Lower leg skin (tissue), 4 donors: Measurements from ENCODE around the gene ARHGAP21. TPM values are rescaled to one million over a fixed set of nuclear protein-coding genes. Genes with fewer than 3 reads are reported as not detected.

ENCODE experiments used
- DNase-seq, 2 donors: peaks; one replicate each; pipeline ENCODE4 v3.0.0-alpha.2; 2019; ENCODE audit warnings: low spot score in 2 of 2
- H3K4me3 ChIP-seq: fragments of 200-600 bp; sonication (generic); 2 replicates; pipeline ENCODE4 v1.5.1; 2017; ENCODE audit warnings: mild to moderate bottlenecking, low read depth; ENCODE audit not compliant: poor library complexity, severe bottlenecking
- CTCF ChIP-seq, 3 donors: fragments of 450-650 bp; IDR thresholded peaks; one replicate each; pipeline ENCODE4 v1.5.1; 2016; ENCODE audit warnings: antibody characterized with exemption in 3 of 3, mild to moderate bottlenecking in 3 of 3, moderate library complexity in 2 of 3
- POLR2A ChIP-seq, 2 donors: fragments of 450-650 bp; IDR thresholded peaks; one replicate each; pipeline ENCODE4 v1.6.1; 2016 to 2017; ENCODE audit warnings: antibody characterized with exemption in 2 of 2, mild to moderate bottlenecking in 1 of 2, moderate library complexity in 1 of 2
- WGBS, 2 donors: methylation state at CpG; one replicate each; pipeline ENCODE4 v1.1.5; 2018; 5-methylcytosine and 5-hydroxymethylcytosine counted together
- intact Hi-C: fragments of 100-400 bp; cut with DNase I; formaldehyde crosslinking; loops from one replicate; pipeline ENCODE4 v1.15.0; 2023; ENCODE audit warnings: low total_unique reads
- total RNA-seq, 4 donors: library from RNA; depleted of rRNA; stranded (reverse); fragments of >200 nt; gene quantifications; one replicate each; pipeline ENCODE4 v1.1.0, GENCODE V29; 2016

ARHGAP21 gene
- total RNA-seq, 4 donors from 2014 or later: 26.5 to 43.6 (median 31.6) TPM

GRCh38 chr10:24645022-24645421, 78.7 kb downstream of the ARHGAP21 start:
- no peak overlapping the region for H3K4me3 ChIP-seq
- DNase-seq: no peak
- no peak for TF ChIP-seq CTCF (IDR thresholded peaks at IDR 0.05)
- no peak for TF ChIP-seq POLR2A (IDR thresholded peaks at IDR 0.05)
- intact Hi-C loops: loop anchor here (10.0 kb wide), 1 partner anchor 440 kb away; no protein-coding TSS in a partner anchor

- no peak overlapping the region for H3K4me3 ChIP-seq
- intact Hi-C loops: loop anchor here (10.0 kb wide), 1 partner anchor 441 kb away; no protein-coding TSS in a partner anchor
- WGBS, 2 donors: 87 to 88% methylated on average over 6 of the region's 6 CpGs
- no peak for DNase-seq
- TF ChIP-seq POLR2A (IDR thresholded peaks at IDR 0.05): no peak
- TF ChIP-seq CTCF (IDR thresholded peaks at IDR 0.05): no peak
Measured at GRCh38 chr10:24643679-24644209, 79.9 kb downstream of the ARHGAP21 start.

GRCh38 chr10:24642921-24643678, 80.6 kb downstream of the ARHGAP21 start:
- intact Hi-C loops: loop anchor here (10.0 kb wide), 1 partner anchor 442 kb away; no protein-coding TSS in a partner anchor
- TF ChIP-seq POLR2A (IDR thresholded peaks at IDR 0.05) (no peak), CTCF (IDR thresholded peaks at IDR 0.05) (peak in 1 of 3 donors; percentile 47)
- no peak overlapping the region for H3K4me3 ChIP-seq
- DNase-seq: no peak
- WGBS, 2 donors: 38 to 39% methylated on average over 6 of the region's 6 CpGs

- intact Hi-C loops: no loop called here
- no peak for TF ChIP-seq CTCF (IDR thresholded peaks at IDR 0.05)
- no peak for TF ChIP-seq POLR2A (IDR thresholded peaks at IDR 0.05)
- WGBS, 2 donors: 97 to 98% methylated on average over 1 of the region's 1 CpG
Measured at GRCh38 chr10:24639124-24639523, 84.6 kb downstream of the ARHGAP21 start.

GRCh38 chr10:24625778-24626177, 97.9 kb downstream of the ARHGAP21 start:
- intact Hi-C loops: no loop called here
- WGBS, 2 donors: 96 to 97% methylated on average over 4 of the region's 4 CpGs
- DNase-seq: no peak
- TF ChIP-seq CTCF (IDR thresholded peaks at IDR 0.05) (no peak), POLR2A (IDR thresholded peaks at IDR 0.05) (no peak)
- no peak overlapping the region for H3K4me3 ChIP-seq

More at GRCh38 chr10:24639124-24639523, 84.6 kb downstream of the ARHGAP21 start:
- H3K4me3 ChIP-seq: no peak overlapping the region
- no peak for DNase-seq
